A673 (cell line): ENCODE results near the gene GGNBP2. TPM values are rescaled to one million over a fixed set of nuclear protein-coding genes. Genes with fewer than 3 reads are reported as not detected.
A peak's percentile ranks its signal among the peaks of the same experiment; 100 is the strongest.

Experiments
- Bru-seq: library from RNA; stranded (reverse); fragments of 400-500 nt; gene quantifications from one replicate; lab custom pipeline; 2021; lab: Mats Ljungman, UMichigan
- BruChase-seq, 2 experiments: library from RNA; stranded (reverse); fragments of 400-500 nt; gene quantifications; one replicate each; lab custom pipeline; 2021; lab: Mats Ljungman, UMichigan
- BruUV-seq: library from RNA; stranded (reverse); fragments of 400-500 nt; replicated peaks from 2 replicates; lab custom pipeline; 2021; lab: Mats Ljungman, UMichigan
- CTCF ChIA-PET: fragments of 300-600 bp; sonication (Branson Sonifier 250); formaldehyde crosslinking; loops from one replicate; lab custom pipeline; 2022; ENCODE audit warnings: antibody characterized with exemption; lab: Charles Lee
- POLR2A ChIA-PET: fragments of 300-600 bp; sonication (Branson Sonifier 250); formaldehyde crosslinking; loops from one replicate; lab custom pipeline; 2022; ENCODE audit warnings: antibody characterized with exemption; ENCODE audit not compliant: low non-redundant PET; lab: Charles Lee
- DNase-seq: peaks from one replicate; pipeline ENCODE4 v3.0.0-alpha.2; 2015; ENCODE audit warnings: low spot score
- H3K27ac ChIP-seq: fragments of 200-600 bp; sonication (generic); 2 replicates; pipeline ENCODE4 v1.5.1; 2016; ENCODE audit warnings: mixed run types, low read depth, mild to moderate bottlenecking, mixed read lengths, antibody characterized with exemption, low read length; ENCODE audit not compliant: poor library complexity, severe bottlenecking
- H3K27me3 ChIP-seq: fragments of 200-600 bp; sonication (generic); replicated peaks from 2 replicates; pipeline ENCODE4 v1.6.1; 2017; ENCODE audit warnings: mixed run types, low read depth, mild to moderate bottlenecking, mixed read lengths, antibody characterized with exemption, low read length; ENCODE audit not compliant: insufficient read depth, poor library complexity
- H3K36me3 ChIP-seq: fragments of 200-600 bp; sonication (generic); 2 replicates; pipeline ENCODE4 v1.6.1; 2016; ENCODE audit warnings: mixed run types, mild to moderate bottlenecking, mixed read lengths, antibody characterized with exemption, low read length; ENCODE audit not compliant: insufficient read depth, poor library complexity, severe bottlenecking
- H3K4me1 ChIP-seq: fragments of 200-600 bp; sonication (generic); 2 replicates; pipeline ENCODE4 v1.6.1; 2017; ENCODE audit warnings: mixed run types, mild to moderate bottlenecking, mixed read lengths, antibody characterized with exemption, low read length; ENCODE audit not compliant: insufficient read depth, poor library complexity, severe bottlenecking
- H3K4me3 ChIP-seq: fragments of 200-600 bp; sonication (generic); 2 replicates; pipeline ENCODE4 v1.5.1; 2016; ENCODE audit warnings: low read depth, mixed run types, mild to moderate bottlenecking, mixed read lengths, low read length; ENCODE audit not compliant: poor library complexity, severe bottlenecking
- H3K9me3 ChIP-seq: fragments of 200-600 bp; sonication (generic); 2 replicates; pipeline ENCODE4 v1.6.1; 2016; ENCODE audit warnings: mixed run types, low read depth, mild to moderate bottlenecking, mixed read lengths, antibody characterized with exemption, low read length; ENCODE audit not compliant: poor library complexity, severe bottlenecking
- CTCF ChIP-seq: fragments of 300-800, 200-600 bp; sonication (generic); conservative IDR thresholded peaks from 2 replicates; pipeline ENCODE4 v1.5.1; 2017; ENCODE audit warnings: low read depth, mild to moderate bottlenecking, antibody characterized with exemption, low read length, moderate library complexity, mixed read lengths
- EZH2 ChIP-seq: fragments of 200-600 bp; sonication (generic); IDR thresholded peaks from 2 replicates; pipeline ENCODE4 v1.6.1; 2017; ENCODE audit warnings: borderline replicate concordance, low read depth, mild to moderate bottlenecking, mixed read lengths, antibody characterized with exemption, low read length; ENCODE audit not compliant: poor library complexity, severe bottlenecking
- intact Hi-C: fragments of 100-400 bp; cut with micrococcal nuclease; formaldehyde crosslinking; loops from one replicate; pipeline ENCODE4 v1.10.0; 2022; ENCODE audit not compliant: unreplicated experiment
- long read RNA-seq: library from polyadenylated mRNA; stranded (forward); transcript quantifications from one replicate; pipeline ENCODE4 v2.0.0, GENCODE V29; 2022
- total RNA-seq: library from RNA; stranded (reverse); gene quantifications from 2 replicates; pipeline ENCODE4 v1.2.3, GENCODE V29; 2021

The GGNBP2 gene
- total RNA-seq (45.9 and 50.4 TPM in 2 replicates), Bru-seq, nascent RNA (percentile 80 among the genes with signal in this experiment), BruChase-seq, experiment 1, labeled RNA remaining after a 2-hour chase (percentile 79 among the genes with signal in this experiment), BruChase-seq, experiment 2, labeled RNA remaining after a 6-hour chase (percentile 74 among the genes with signal in this experiment)
- long read RNA-seq, transcript GGNBP2-212 (14 exons, 2,847 nt) = major isoform, 11 of 108 reads
- long read RNA-seq, partial matches to known transcripts = 57 of 108 reads
- long read RNA-seq, other reads (novel, unspliced or antisense) = 38 of 108 reads

DNA sequence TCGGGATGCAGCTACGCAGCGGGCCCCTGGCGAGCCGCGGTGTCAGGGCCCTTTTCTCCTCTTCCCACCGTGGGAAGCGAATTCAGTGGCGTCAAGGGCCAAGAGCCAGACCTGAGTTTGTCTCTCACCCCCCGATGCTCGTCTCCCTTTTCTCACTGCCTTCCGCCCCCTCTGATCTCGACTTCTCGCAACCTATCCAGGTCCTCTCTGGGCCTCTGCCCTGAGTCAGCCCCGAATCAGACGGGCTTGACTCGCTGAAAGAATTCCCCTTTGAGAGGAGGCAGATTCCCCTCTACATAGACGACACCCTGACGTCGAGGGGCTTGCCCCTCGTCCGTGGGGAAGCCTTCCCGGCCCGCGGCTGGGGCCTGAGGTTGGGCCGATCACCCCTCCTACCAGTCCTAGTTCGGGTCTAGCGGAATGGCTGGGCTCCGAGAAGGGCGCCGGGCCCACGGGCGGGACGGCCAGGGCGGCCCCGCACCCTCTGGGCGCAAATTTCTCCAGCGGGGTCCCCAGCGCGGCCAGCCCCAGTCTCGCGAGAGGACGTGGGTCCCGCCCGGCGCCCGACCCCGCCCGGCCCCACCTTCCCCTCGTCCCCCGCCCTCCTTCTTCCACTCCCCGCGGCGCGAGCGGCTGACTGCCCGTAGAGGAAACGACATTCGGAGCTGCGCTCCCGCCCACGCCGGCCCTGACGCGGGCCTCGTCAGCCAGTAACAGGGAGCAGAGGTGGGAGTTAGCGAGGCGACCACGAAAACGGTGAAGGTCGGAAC lies at the start of gene GGNBP2:
Gene GGNBP2, plus strand, starts transcription at position 613 of the 770 bp plus-strand sequence. CDS start 806 bp downstream, outside the sequence.
- no peaks in the 10 kb centered on the region for H3K36me3 ChIP-seq
- no peaks in the 10 kb centered on the region for H3K9me3 ChIP-seq
- DNase-seq = peak; percentile 92
- peaks cover 6% of the 10 kb centered on the region for H3K4me1 ChIP-seq
- intact Hi-C loops = no loop called here
- CTCF ChIA-PET = interaction anchor here (0.6 kb wide), 1 partner anchor 59 kb away, joined by 8 read pairs; no protein-coding TSS in a partner anchor
- POLR2A ChIA-PET = no interaction called here
- H3K27me3 ChIP-seq = no peaks in the 10 kb centered on the region
- H3K4me3 ChIP-seq = peak within 1 kb of the TSS; percentile 79
- no TSS peak for BruUV-seq
- H3K27ac ChIP-seq = peak within 1 kb of the TSS; percentile 98
- TF ChIP-seq EZH2 (no peak), CTCF (no peak)

GRCh38 chr17:36495076-36495578 lies 49.6 kb upstream of the GGNBP2 start:
- POLR2A ChIA-PET = no interaction called here
- H3K36me3 ChIP-seq = peaks cover 10% of the 10 kb centered on the region

More at GRCh38 chr17:36495076-36495578, 49.6 kb upstream of the GGNBP2 start:
- CTCF ChIA-PET = no interaction called here
- no peaks in the 10 kb centered on the region for H3K9me3 ChIP-seq
- H3K4me1 ChIP-seq = no peaks in the 10 kb centered on the region
- BruUV-seq = no TSS peak
- intact Hi-C loops = no loop called here
- DNase-seq = no peak
- no peak overlapping the region for H3K27ac ChIP-seq
- no peak for TF ChIP-seq EZH2
- TF ChIP-seq CTCF = no peak
- no peaks in the 10 kb centered on the region for H3K27me3 ChIP-seq
- H3K4me3 ChIP-seq = no peak overlapping the region
